Adrenal gland (tissue), 12 donors: ENCODE measurements around the gene SEC14L6. TPM values are rescaled to one million over a fixed set of nuclear protein-coding genes. Genes with fewer than 3 reads are reported as not detected.
"Not testable (repeated sequence)": the region's sequence is repeated elsewhere in the genome, so short reads cannot be mapped to it uniquely, and the experiment has no call there.

Source experiments
- DNase-seq, 7 donors: peaks; one replicate each; pipeline ENCODE4 v3.0.0-alpha.2; 2019 to 2020
- H3K27ac ChIP-seq, 5 donors: fragments of 200-600 bp; sonication (generic) in 4 of 5; 1 replicate in 3 of 5; 2 replicates in 2 of 5; pipeline versions ENCODE4 v1.5.1 to v1.8.0; 2016 to 2020; ENCODE audit warnings: mild to moderate bottlenecking in 1 of 5
- H3K27me3 ChIP-seq: fragments of 200-600 bp; 2 replicates; pipeline ENCODE4 v1.8.0; 2021
- H3K36me3 ChIP-seq, 2 donors: fragments of 200-600 bp; replicated peaks in 1 of 2; 1 replicate in 1 of 2; 2 replicates in 1 of 2; pipeline versions ENCODE4 v1.5.1 to v1.8.0; 2018 to 2022
- H3K4me1 ChIP-seq, 2 donors: fragments of 200-600 bp; replicated peaks in 1 of 2; 1 replicate in 1 of 2; 2 replicates in 1 of 2; pipeline versions ENCODE4 v1.5.1 to v1.8.0; 2018 to 2021
- H3K4me3 ChIP-seq, 4 donors: fragments of 200-600 bp; sonication (generic) in 3 of 4; one replicate each; pipeline ENCODE4 v1.5.1; 2016 to 2018
- H3K9me3 ChIP-seq, 3 donors: fragments of 200-600 bp; sonication (generic) in 1 of 3; replicated peaks in 1 of 3; 1 replicate in 2 of 3; 2 replicates in 1 of 3; pipeline versions ENCODE4 v1.5.1 to v1.8.0; 2016 to 2021
- POLR2A ChIP-seq, 2 donors: fragments of 450-650 bp; IDR thresholded peaks; one replicate each; pipeline ENCODE4 v1.6.1; 2017; ENCODE audit warnings: antibody characterized with exemption in 2 of 2, mild to moderate bottlenecking in 2 of 2, moderate library complexity in 1 of 2
- WGBS, 4 donors: extraction: QIAGEN DNeasy Blood & Tissue Kit in 2 of 4; methylation state at CpG; one replicate each; pipeline versions ENCODE4 v1.1.5 to v1.1.7; 2013 to 2017; 5-methylcytosine and 5-hydroxymethylcytosine counted together
- intact Hi-C, 2 donors: fragments of 100-400 bp; cut with DNase I; formaldehyde crosslinking; loops; one replicate each; pipeline versions ENCODE4 v1.14.1 to v1.15.0; 2022 to 2023
- polyA plus RNA-seq, 3 donors: library from polyadenylated mRNA; stranded (reverse); fragments of 200-250 nt in 2 of 3; fragments of 350-450 nt in 1 of 3; fragmentation: Illumina TruSeq in 1 of 3; extraction: RNeasy Lipid Tissue Mini Kit (QIAGEN cat#74804) in 1 of 3; gene quantifications; one replicate each; pipeline ENCODE4 v1.2.3, GENCODE V29; 2013 to 2014
- total RNA-seq, 9 donors: library from RNA; depleted of rRNA in 4 of 9; stranded (reverse); fragments of >200 nt in 4 of 9; fragments of 120-200 nt in 1 of 9; fragmentation: NEBNext Ultra II Directional in 1 of 9; extraction: Animal tissue kit (Norgen Biotek cat#: 25700) in 1 of 9; gene quantifications; one replicate each; pipeline versions ENCODE4 v1.1.0 to v1.2.4, GENCODE V29; 2013 to 2023
- TF ChIP-seq, protein P1 (sequence below), 6 experiments: fragments of 450-650 bp in 4 of 6; fragments of 200-600 bp in 2 of 6; sonication (generic) in 1 of 6; IDR thresholded peaks; 1 replicate in 5 of 6; 2 replicates in 1 of 6; pipeline versions ENCODE4 v1.5.1 to v1.8.0; 2016 to 2021; ENCODE audit warnings: antibody characterized with exemption in 6 of 6, mild to moderate bottlenecking in 2 of 6, moderate library complexity in 1 of 6
- donor health status: healthy with polysubstance abuse.
- donor health status: Bipolar disorder and iron deficiency.
- donor health status: DM: yes; HTN: yes; CAD: no.
- donor health status: DM: no; HTN: no; CAD: no.
- donor health status: DM: no; HTN: no; CAD: no.
- donor health status: DM: yes; HTN: yes; CAD: no.

SEC14L6 gene
- total and polyA plus RNA-seq, 12 donors, result 0.19 to 4.3 (median 1.2) TPM; not detected in 1

- no peak overlapping the region for H3K27ac ChIP-seq
- DNase-seq, result no peak
- H3K27me3 ChIP-seq, result peaks cover 6% of the 10 kb centered on the region
- WGBS, 4 donors, result 17 to 59% (median 40%) methylated on average over 1 to 3 of the region's 3 CpGs; no CpG with 5 or more reads in 1 of the 4 donors
- no peaks in the 10 kb centered on the region for H3K36me3 ChIP-seq
- H3K4me3 ChIP-seq, result no peak overlapping the region
- no peaks in the 10 kb centered on the region for H3K9me3 ChIP-seq
- intact Hi-C loops, result no loop called here
- H3K4me1 ChIP-seq, result no peaks in the 10 kb centered on the region
- TF ChIP-seq POLR2A (IDR thresholded peaks at IDR 0.05), result no peak
- TF ChIP-seq, protein P1, sequence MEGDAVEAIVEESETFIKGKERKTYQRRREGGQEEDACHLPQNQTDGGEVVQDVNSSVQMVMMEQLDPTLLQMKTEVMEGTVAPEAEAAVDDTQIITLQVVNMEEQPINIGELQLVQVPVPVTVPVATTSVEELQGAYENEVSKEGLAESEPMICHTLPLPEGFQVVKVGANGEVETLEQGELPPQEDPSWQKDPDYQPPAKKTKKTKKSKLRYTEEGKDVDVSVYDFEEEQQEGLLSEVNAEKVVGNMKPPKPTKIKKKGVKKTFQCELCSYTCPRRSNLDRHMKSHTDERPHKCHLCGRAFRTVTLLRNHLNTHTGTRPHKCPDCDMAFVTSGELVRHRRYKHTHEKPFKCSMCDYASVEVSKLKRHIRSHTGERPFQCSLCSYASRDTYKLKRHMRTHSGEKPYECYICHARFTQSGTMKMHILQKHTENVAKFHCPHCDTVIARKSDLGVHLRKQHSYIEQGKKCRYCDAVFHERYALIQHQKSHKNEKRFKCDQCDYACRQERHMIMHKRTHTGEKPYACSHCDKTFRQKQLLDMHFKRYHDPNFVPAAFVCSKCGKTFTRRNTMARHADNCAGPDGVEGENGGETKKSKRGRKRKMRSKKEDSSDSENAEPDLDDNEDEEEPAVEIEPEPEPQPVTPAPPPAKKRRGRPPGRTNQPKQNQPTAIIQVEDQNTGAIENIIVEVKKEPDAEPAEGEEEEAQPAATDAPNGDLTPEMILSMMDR (IDR thresholded peaks at IDR 0.05), result no peak
Observed at GRCh38 chr22:30564761-30565119, 18.2 kb upstream of the SEC14L6 start.

DNA sequence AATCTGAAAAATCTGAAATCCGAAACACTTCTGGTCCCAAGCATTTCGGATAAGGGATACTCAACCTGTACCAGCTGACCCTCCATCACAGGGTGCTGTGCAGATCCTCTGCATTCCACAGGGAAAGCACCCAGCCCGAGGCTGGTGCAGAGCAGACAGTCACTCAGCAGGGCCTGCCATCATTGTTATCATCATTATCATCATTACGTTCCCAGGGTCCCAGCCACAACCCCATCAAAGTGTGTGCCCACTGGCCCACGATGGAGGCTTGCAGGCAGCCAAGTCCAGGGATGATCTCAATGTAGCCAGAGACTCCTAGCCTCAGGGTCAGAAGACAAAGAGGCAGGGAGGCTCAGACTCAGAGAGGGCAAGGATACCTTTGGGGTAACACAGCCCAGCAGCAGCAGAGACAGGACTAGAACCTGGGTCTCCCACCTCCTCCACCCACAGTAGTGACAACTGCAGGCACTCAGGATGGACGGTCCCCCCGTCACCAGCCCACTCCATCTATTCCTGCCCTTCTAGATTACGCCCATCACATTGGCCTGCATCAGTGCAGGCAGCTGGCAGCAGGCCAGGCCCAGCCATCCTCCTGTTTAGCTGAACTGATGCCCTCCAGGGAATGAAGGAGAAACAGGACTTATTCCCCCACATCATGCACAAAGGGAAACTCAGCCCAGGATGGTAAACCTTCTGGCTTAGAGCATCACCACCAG, 17.7 kb upstream of the SEC14L6 start:
- H3K9me3 ChIP-seq, result no peaks in the 10 kb centered on the region
- no peak for DNase-seq
- H3K27ac ChIP-seq, result no peak overlapping the region
- no peak overlapping the region for H3K4me3 ChIP-seq
- H3K27me3 ChIP-seq, result peaks cover 6% of the 10 kb centered on the region
- 62 to 75% (median 71%) methylated on average over 6 to 8 of the region's 8 CpGs for WGBS, 4 donors
- no peaks in the 10 kb centered on the region for H3K36me3 ChIP-seq
- no peak for TF ChIP-seq POLR2A (IDR thresholded peaks at IDR 0.05)
- TF ChIP-seq, protein P1 (IDR thresholded peaks at IDR 0.05), result no peak
- intact Hi-C loops, result no loop called here
- H3K4me1 ChIP-seq, result no peaks in the 10 kb centered on the region

GRCh38 chr22:30562366-30562765, 15.8 kb upstream of the SEC14L6 start:
- H3K27me3 ChIP-seq, result peaks cover 6% of the 10 kb centered on the region
- H3K4me1 ChIP-seq, result no peaks in the 10 kb centered on the region
- intact Hi-C loops, result no loop called here
- no peak for TF ChIP-seq POLR2A (IDR thresholded peaks at IDR 0.05)
- TF ChIP-seq, protein P1 (IDR thresholded peaks at IDR 0.05), result no peak
- H3K36me3 ChIP-seq, result no peaks in the 10 kb centered on the region
- no peaks in the 10 kb centered on the region for H3K9me3 ChIP-seq
- no peak overlapping the region for H3K4me3 ChIP-seq
- WGBS, 4 donors, result 24 to 54% (median 49%) methylated on average over 2 to 6 of the region's 6 CpGs
- DNase-seq, result no peak
- no peak overlapping the region for H3K27ac ChIP-seq

DNA sequence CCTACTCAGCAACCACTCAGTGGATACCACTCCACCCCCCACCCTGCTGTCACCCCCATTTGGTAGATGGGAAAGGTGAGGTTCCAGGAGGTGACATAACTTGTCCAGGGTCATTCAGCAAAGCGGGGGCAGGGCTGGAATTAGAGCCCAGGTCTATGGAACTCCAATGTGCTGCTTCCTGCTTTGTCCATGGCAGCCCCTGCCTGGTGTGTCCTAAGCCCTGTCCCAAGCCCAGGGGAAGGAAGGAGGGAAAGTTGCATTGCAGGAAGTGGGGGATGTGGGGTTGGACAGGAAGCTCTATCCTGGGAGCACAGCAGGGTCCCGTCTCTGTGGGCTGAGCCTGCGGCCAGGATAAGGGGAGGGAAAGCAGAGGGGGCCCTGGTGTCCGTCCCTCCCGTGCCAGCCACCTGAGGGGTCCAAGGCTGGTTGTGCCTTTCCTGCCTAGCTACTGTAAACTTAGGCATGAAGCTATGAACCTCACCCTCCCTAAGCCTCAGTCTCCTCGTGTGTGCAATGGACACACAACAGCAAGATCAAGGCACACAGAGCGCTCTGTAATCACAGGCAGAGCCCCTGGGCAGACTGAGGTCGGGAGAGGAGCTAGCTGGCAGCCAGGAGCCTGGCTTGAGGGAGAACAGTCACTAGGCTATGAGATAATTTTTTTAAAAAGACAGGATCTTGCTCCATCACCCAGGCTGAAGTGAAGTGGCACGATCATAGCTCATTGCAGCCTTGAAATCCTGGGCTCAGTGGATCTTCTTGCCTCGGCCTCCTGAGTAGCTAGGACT, 15.1 kb upstream of the SEC14L6 start:
- no peak overlapping the region for H3K4me3 ChIP-seq
- no peak for TF ChIP-seq POLR2A (IDR thresholded peaks at IDR 0.05)
- TF ChIP-seq, protein P1 (IDR thresholded peaks at IDR 0.05), result no peak
- intact Hi-C loops, result no loop called here

DNA sequence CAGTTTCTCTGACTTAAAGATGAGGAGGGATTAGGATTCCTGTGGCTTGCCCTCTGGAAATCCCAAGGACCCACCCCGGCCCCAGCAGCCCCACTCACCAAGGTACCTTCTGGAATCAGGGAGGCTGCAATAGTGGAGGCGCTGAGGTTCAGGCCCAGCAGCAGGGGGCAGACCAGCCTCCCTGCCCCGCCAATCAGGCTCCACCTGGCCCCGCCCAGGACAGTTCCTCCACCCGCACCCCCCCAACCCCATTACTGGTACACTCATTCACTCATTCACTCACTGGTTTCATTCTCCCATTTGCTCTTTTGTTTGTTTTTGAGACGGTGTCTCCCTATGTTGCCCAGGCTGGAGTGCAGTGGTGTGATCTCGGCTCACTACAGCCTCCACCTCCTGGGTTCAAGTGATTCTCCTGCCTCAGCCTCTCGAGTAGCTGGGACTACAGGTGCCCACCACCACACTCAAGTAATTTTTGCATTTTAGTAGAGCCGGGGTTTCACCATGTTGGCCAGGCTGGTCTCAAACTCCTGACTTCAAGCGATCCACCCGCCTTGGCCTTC, 14.2 kb upstream of the SEC14L6 start:
- 76 to 87% (median 84%) methylated on average over 6 to 11 of the region's 11 CpGs for WGBS, 4 donors
- not testable (repeated sequence) for H3K27ac ChIP-seq, H3K27me3 ChIP-seq

More for the DNA sequence above, 15.1 kb upstream of the SEC14L6 start:
- no peaks in the 10 kb centered on the region for H3K4me1 ChIP-seq
- no peaks in the 10 kb centered on the region for H3K9me3 ChIP-seq
- H3K36me3 ChIP-seq, result no peaks in the 10 kb centered on the region
- WGBS, 4 donors, result 58 to 67% (median 63%) methylated on average over 6 to 10 of the region's 10 CpGs
- H3K27me3 ChIP-seq, result peaks cover 6% of the 10 kb centered on the region
- no peak overlapping the region for H3K27ac ChIP-seq
- no peak for DNase-seq

More for the DNA sequence above, 14.2 kb upstream of the SEC14L6 start:
- H3K9me3 ChIP-seq, H3K4me1 ChIP-seq, H3K4me3 ChIP-seq, DNase-seq, intact Hi-C loops, H3K36me3 ChIP-seq: not testable (repeated sequence)
